GM12874 (cell line): Measurements from ENCODE around the gene ZFAND6.

Experiments used
- TF ChIP-seq, protein P1 (sequence below): IDR thresholded peaks from 2 replicates; pipeline ENCODE4 v1.5.1; 2011; ENCODE audit warnings: low read depth, mild to moderate bottlenecking, control low read depth, low read length, moderate library complexity; ENCODE audit not compliant: insufficient read depth

The ZFAND6 gene

DNA sequence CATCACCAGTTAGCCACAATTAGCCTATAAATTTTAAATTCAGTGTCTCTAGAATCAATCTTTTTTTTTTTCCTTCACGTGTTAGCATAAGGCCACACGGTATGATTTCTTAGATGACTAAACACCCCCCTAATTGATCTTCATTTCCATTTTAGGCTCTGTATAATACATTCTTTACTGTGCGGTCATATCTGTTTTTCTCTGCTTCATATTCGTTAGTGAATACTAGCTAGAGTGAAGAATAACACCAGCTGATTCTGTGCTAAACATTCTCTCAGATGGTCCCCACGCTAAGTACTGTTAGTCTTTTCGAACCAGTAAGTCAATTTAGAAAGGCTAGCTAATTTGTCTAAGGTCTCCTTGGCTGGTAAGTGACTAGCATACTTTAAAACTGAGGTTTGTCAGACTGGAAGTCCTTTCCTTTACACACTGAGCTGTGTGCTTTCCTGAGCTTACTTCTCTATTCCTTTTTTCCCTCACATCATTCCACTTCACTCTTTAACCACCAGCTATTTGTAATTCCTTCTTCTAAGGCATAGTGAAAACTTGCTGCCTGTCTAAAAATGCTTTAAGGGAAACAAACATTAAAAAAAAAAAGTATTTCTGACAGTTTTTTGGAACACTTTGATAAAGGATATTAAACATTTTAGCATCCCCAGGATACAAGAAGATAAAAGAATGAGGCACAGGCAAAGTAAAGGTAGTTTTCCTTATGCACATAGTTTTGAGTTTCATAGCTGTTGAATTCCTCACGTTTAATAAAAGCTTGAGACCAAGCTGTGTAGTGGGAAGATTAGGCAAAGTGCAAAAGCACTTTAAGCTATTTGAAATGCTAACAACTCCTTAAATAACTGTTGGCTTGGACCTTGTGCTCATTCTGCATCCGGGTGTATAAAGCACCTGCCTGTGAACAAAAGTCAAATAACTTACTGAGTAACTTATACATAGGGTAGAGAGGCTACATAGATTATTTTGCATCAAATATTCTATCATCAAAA lies 17.1 kb downstream of the ZFAND6 start:
- TF ChIP-seq, protein P1, sequence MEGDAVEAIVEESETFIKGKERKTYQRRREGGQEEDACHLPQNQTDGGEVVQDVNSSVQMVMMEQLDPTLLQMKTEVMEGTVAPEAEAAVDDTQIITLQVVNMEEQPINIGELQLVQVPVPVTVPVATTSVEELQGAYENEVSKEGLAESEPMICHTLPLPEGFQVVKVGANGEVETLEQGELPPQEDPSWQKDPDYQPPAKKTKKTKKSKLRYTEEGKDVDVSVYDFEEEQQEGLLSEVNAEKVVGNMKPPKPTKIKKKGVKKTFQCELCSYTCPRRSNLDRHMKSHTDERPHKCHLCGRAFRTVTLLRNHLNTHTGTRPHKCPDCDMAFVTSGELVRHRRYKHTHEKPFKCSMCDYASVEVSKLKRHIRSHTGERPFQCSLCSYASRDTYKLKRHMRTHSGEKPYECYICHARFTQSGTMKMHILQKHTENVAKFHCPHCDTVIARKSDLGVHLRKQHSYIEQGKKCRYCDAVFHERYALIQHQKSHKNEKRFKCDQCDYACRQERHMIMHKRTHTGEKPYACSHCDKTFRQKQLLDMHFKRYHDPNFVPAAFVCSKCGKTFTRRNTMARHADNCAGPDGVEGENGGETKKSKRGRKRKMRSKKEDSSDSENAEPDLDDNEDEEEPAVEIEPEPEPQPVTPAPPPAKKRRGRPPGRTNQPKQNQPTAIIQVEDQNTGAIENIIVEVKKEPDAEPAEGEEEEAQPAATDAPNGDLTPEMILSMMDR = no peak

DNA sequence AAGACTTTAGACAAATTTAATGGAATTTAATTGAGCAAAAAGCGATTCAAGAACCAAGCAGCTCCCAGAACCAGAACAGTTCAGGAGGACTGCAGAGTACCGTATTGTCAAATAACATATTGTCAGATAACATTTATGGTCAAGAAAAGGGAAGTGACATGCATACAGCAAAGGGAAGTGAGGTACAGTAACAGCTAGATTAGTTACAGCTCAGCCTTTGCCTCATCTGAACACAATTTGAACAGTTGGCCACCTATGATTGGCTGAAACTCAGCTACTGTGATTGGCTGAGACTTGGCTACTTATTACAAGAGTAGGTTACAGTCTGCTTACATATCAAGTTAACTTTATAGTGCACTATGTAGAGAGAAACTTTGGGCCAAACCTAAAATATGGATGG lies 21.9 kb downstream of the ZFAND6 start:
- TF ChIP-seq, protein P1 = no peak

DNA sequence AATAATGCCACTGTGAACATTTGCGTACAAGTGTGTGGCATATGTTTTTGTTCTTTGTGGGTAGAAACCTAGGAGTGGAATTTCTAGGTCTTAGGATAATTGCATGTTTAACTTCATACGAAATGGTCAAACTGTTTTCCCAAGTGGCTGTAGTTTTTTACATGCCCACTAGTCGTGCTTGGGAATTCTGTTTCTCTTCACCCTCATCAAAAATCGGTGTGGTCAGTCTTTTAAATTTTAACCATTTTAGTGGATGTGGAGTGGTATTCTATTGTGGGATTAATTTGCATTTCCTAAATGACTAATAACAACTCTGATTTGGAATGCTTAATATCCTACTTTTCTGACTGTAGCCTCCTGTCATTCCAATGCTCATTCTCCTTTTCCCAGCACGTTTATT lies 27.6 kb downstream of the ZFAND6 start:
- TF ChIP-seq, protein P1 = no peak

DNA sequence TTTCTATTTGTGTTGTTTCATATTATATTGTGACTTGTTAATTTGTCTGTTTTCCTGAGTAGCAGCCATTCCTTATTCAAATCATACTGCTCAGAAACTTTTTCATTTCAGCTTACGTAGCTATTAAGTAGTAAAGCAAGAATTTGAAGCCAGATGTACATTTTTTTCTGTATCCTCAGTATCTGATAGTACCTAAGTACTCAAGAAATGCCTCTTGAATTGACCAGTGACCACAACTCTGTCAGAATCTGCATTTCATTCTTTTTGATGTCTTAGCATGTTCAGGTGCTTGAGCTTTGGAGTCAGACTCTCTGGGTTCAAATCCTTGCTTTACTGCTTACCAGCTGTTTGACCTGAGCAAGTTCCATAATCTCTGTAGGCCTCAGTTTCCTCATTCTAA lies 30.6 kb downstream of the ZFAND6 start:
- TF ChIP-seq, protein P1 = no peak

DNA sequence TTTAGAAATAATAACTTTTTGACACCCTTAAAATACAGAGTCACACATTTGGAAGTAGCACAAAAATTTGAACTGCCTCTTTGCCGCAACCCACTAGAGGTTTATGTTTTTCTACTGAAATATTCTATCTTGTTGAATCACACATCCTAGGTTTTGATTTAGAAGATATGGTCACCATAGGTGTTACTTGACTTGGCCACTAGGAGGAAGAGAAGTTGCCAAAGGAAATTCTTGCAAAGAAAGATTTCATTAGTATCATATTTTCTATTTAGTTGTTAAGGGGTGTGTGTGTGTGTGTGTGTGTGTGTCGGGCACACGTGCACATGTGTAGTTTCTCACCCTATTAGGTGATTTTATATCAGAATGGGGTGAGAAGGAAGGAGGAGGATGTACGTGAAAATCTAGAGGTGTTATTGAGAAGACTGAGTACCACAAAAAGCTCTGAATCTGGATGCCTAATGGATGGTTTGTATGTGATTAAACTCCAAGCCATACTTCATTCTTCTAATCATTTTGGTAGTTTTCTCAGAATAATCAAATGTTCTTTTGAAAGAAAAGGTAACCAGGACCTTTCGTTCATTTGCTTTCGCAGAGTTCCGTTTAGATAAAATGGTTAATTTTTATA lies 31.5 kb downstream of the ZFAND6 start:
- TF ChIP-seq, protein P1 = peak; percentile 17; the same call in 1 of the 2 replicates

DNA sequence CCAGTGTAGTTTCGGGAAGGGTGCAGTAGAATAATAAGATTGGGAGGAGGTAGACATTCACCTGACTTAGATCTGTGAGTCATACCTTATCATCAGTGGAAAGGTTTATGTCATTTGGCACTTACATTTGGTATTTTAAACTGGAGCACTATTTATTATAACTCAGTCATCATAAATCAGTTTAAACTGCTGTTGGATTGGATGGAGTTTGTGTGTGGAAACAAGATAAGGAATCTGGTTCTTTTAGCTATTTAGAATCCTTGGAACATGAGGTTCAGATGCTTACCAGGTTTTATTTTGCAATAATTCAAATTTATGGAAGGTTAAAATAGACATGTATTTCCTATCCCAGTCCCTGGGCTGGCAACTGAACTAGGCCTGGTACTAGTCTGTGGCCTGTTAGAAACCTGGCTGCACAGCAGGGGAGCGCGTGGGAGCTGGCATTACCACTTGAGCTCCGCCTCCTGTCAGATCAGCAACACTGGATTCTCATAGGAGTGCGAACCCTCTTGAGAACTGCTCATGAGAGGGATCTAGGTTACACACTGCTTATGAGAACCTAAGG lies 34.5 kb downstream of the ZFAND6 start:
- TF ChIP-seq, protein P1 = no peak

DNA sequence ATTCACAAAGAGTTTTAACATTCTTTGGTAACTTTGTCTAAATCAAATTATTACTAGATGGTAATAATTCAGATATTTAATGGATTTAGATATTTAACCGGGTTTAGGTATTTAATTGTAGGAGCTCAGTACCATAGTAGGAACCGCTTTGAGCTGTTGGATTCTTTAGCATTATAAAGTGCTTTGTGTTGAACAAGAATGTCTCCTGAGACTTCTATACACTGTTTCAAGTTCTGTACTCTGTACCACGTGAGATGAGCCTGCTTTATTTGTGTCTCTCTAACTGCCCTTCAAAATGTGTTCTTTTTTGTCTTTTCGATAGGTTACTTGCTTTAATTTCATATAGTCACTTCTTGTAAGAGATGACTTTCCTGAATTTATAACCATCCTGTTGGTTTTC lies 36.0 kb downstream of the ZFAND6 start:
- TF ChIP-seq, protein P1 = no peak
